A673 (cell line): Measurements from ENCODE around the gene RGS21.

Source experiments
- EZH2 ChIP-seq: fragments of 200-600 bp; sonication (generic); IDR thresholded peaks from 2 replicates; pipeline ENCODE4 v1.6.1; 2017; ENCODE audit warnings: borderline replicate concordance, low read depth, mild to moderate bottlenecking, mixed read lengths, antibody characterized with exemption, low read length; ENCODE audit not compliant: poor library complexity, severe bottlenecking
- TF ChIP-seq, protein P1 (sequence below): fragments of 300-800, 200-600 bp; sonication (generic); conservative IDR thresholded peaks from 2 replicates; pipeline ENCODE4 v1.5.1; 2017; ENCODE audit warnings: low read depth, mild to moderate bottlenecking, antibody characterized with exemption, low read length, moderate library complexity, mixed read lengths

- TF ChIP-seq, protein P1, sequence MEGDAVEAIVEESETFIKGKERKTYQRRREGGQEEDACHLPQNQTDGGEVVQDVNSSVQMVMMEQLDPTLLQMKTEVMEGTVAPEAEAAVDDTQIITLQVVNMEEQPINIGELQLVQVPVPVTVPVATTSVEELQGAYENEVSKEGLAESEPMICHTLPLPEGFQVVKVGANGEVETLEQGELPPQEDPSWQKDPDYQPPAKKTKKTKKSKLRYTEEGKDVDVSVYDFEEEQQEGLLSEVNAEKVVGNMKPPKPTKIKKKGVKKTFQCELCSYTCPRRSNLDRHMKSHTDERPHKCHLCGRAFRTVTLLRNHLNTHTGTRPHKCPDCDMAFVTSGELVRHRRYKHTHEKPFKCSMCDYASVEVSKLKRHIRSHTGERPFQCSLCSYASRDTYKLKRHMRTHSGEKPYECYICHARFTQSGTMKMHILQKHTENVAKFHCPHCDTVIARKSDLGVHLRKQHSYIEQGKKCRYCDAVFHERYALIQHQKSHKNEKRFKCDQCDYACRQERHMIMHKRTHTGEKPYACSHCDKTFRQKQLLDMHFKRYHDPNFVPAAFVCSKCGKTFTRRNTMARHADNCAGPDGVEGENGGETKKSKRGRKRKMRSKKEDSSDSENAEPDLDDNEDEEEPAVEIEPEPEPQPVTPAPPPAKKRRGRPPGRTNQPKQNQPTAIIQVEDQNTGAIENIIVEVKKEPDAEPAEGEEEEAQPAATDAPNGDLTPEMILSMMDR = no peak
- no peak for TF ChIP-seq EZH2
Measured at GRCh38 chr1:192358822-192359221, 42.0 kb downstream of the RGS21 start.
